Measurements from ENCODE around the gene TIMM44.

TIMM44 gene

DNA sequence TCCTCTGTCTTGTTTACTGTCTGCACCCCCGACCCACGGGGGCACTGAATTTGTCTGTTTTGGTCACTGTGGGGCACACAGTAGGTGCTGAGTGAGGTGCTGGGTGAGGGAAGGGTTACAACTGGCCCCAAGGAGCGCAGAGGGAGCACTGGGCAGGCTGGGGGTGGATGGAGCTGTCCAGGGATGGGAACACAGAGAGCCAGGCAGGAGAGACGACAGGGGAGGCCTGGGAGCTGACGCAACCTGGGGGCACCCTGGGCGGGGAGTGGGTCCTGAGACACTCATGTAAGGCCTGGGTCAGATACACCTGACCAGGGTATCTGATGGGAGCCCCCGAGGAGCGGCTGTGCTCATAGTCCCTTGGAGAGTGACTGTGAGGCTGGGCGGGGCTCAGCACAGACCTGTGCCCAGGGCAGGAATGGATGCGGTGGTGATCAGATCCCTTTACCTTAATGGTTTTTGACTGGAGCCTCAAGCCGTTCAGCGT, 37.2 kb upstream of the TIMM44 start:
- H3K4me3 ChIP-seq (ENCODE audit: low read depth, low read length): no peak overlapping the region
- TF ChIP-seq, protein P1, sequence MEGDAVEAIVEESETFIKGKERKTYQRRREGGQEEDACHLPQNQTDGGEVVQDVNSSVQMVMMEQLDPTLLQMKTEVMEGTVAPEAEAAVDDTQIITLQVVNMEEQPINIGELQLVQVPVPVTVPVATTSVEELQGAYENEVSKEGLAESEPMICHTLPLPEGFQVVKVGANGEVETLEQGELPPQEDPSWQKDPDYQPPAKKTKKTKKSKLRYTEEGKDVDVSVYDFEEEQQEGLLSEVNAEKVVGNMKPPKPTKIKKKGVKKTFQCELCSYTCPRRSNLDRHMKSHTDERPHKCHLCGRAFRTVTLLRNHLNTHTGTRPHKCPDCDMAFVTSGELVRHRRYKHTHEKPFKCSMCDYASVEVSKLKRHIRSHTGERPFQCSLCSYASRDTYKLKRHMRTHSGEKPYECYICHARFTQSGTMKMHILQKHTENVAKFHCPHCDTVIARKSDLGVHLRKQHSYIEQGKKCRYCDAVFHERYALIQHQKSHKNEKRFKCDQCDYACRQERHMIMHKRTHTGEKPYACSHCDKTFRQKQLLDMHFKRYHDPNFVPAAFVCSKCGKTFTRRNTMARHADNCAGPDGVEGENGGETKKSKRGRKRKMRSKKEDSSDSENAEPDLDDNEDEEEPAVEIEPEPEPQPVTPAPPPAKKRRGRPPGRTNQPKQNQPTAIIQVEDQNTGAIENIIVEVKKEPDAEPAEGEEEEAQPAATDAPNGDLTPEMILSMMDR (IDR thresholded peaks at IDR 0.05; ENCODE audit: low read depth, low read length): no peak

DNA sequence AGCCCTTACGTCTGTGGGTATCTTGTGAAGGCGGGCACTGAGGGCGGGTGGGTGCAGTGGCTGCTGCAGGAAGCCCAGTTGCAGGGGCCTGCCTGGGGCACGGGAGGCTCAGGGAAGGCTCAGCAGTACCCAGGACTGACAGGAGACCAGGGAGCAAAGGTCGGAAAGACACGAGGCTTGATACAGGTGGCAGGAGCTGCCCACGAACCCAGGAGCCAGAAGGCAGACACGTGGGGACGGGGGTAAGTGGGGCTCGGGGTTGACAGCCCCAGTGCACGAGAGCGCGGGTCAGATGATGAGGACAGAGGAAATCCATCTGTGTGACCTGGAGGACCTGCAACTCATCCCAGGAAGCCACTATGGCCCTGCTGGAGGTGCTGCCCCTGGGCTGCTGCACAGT, 36.7 kb upstream of the TIMM44 start:
- TF ChIP-seq, protein P1 (IDR thresholded peaks at IDR 0.05; ENCODE audit: low read depth, low read length): no peak
- H3K4me3 ChIP-seq (ENCODE audit: low read depth, low read length): no peak overlapping the region

DNA sequence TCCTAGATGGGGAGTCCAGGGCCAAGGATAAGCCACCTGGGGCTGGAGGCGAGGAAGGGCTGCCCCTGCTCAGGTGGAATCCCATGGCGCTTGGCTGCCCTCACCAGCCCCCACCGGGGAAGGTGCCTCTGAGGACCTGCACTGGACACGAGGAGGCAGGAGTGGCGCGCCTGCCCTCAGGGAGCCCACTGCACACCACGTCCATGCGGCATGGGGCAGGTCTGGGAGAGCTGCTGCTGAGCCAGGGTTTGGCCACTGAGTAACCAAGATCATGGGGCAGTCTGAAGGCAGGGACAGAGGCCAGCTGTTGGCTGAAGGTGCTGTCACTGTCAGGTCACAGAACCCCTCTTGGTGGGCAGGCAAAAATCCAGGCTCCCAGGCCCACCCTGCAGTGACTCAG, 36.1 kb upstream of the TIMM44 start:
- H3K4me3 ChIP-seq (ENCODE audit: low read depth, low read length): no peak overlapping the region
- TF ChIP-seq, protein P1 (IDR thresholded peaks at IDR 0.05; ENCODE audit: low read depth, low read length): no peak

DNA sequence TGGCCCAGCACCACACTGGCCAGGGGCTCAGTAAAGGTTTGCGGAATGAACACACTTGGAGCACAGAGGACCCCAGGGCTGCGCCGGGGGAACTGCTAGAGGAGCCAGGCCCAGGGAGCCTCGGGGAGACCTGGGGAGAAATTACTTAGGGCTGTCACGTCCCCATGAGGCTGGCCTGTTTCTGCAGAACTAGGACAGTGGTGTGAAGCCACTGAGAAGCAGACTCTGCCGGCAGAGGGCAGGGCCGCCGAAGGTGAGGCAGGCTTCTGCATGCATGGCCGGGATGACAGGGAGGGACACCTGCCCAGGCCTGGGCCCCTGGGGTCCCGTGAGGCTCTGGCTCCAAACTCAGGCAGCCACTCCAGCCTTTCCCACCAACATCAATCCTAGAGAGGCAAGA, 35.5 kb upstream of the TIMM44 start:
- H3K4me3 ChIP-seq (ENCODE audit: low read depth, low read length): no peak overlapping the region
- TF ChIP-seq, protein P1 (IDR thresholded peaks at IDR 0.05; ENCODE audit: low read depth, low read length): no peak

DNA sequence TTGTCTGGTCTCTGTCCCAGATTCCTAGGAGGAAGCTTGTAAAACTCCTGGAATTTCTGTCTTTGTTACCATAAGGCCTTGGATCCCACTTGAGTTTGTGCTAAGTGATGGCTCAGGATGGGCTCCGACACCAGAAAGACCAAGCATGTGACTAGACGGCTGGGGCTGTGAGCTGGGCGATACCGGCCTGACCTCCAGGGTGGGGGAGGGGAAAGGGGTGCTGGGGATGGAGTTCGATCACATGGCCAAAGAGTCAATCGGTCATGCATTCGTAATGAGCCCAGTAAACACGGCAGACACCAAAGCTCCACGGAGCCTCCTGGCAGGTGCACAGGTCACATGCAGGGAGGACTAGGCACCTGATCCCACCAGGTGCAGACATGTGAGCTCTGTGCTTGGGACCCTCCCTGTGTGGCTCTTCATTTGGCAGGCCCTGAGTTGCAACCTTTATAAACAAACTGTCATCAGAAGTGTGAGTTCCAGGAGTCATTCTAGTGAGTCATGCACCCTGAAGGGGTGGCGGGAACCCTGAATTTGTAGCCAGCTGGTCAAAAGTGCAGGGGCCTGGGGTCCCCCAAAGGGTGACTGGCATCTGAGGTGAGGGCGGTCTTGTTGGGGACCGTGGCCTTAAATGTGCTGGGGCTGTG, 34.8 kb upstream of the TIMM44 start:
- TF ChIP-seq, protein P1 (IDR thresholded peaks at IDR 0.05; ENCODE audit: low read depth, low read length): no peak
- no peak overlapping the region for H3K4me3 ChIP-seq (ENCODE audit: low read depth, low read length)

DNA sequence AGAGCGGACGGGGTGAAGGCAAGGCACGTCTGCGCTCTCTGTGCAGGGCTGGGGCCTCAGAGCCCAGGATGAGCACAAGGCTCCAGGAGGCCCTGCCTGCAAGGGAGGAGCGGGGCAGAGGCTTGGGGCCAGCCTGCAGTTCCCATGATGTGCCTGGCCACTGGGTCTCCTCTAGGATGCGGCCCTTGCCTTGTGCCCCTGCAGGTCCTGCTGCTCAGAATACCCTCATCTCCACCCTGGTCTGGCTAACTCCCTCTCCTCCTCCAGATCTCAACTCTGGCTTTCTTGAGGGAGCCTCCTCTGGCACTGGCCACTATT, 34.2 kb upstream of the TIMM44 start:
- TF ChIP-seq, protein P1 (IDR thresholded peaks at IDR 0.05; ENCODE audit: low read depth, low read length): no peak
- H3K4me3 ChIP-seq (ENCODE audit: low read depth, low read length): no peak overlapping the region

DNA sequence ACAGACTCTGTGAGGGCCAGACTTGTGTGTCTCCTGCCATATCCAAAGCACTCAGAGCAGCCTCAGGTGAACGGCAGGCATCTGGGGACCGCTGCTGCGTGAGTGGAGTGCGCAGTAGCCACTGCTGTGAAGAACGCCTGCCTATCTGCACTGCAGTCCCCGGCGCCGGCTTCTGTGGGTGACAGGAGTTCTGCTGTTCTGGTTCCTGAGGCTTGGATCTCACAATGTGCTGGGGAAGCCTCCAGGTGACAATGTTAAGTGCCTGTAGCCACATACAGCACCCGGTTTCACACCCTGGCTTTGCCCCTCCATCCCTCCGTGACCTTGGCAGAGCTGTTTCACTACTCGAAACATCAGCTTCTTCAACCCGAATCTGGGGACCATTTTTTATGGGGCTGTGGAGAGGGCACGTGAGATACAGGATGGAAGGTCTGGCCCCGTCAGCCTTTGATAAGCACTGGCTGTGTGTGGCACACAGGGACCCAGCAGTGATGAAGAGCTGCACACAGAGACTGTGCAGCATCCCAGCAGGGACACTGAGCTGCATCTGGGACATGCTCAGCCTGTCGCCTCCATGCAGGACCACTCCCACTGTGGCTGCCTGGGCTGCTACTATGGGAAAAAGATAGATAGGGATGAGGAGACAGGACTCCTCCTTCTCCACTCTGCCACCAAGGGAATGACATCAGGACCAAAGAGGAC, 33.7 kb upstream of the TIMM44 start:
- H3K4me3 ChIP-seq (ENCODE audit: low read depth, low read length): no peak overlapping the region
- TF ChIP-seq, protein P1 (IDR thresholded peaks at IDR 0.05; ENCODE audit: low read depth, low read length): no peak

Measured in WI38 (cell line).